ENCODE measurements around the gene HMX2.

The HMX2 gene

DNA sequence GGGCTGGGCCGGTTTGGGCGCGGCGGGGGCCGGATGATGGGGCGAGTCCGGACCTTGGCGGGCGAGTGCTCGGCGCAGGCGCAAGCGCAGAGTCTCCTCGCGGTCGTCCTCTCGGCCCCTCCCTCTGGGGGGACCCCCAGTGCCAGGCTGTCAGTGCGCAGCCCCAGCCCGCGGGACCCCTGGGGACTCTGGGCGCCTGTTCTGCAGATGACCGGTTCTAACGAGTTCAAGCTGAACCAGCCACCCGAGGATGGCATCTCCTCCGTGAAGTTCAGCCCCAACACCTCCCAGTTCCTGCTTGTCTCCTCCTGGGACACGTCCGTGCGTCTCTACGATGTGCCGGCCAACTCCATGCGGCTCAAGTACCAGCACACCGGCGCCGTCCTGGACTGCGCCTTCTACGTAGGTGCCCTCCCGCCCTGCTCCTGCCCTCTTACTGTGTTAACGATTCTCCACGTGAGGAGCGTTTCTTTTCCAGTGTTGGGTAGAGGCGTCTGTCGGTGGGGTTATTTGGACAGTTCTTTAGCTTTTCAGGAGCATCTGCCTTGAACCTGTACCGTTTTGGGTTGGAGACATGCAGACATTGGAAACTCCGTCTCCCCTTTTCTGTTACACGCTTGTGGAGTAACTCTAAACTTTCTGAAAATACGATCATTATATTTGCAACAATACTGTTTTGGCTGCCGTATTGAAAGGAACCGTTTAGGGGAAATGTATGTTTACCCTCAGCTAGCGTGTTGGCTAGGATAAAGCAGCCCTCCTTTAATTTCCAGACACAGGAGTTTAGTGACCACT lies 7.0 kb downstream of the HMX2 start:
- Histone ChIP-seq H3K27ac (peak overlapping the region; percentile 65), H3K4me3 (ENCODE audit: low read depth, low read length) (peak overlapping the region; percentile 87), H3K4me2 (ENCODE audit: low read length) (peak overlapping the region; percentile 39)

GRCh38 chr10:123156078-123156477 lies 8.1 kb downstream of the HMX2 start:
- Histone ChIP-seq H3K79me2 (peaks cover 4% of the 10 kb centered on the region), H3K4me2 (ENCODE audit: low read length) (no peak overlapping the region), H3K36me3 (ENCODE audit: control insufficient read depth, insufficient read depth, low read length) (no peaks in the 10 kb centered on the region), H3K27me3 (ENCODE audit: control insufficient read depth, insufficient read depth, low read length) (peaks cover 5% of the 10 kb centered on the region), H2AFZ (no peak overlapping the region), H3K4me1 (peaks cover 4% of the 10 kb centered on the region), H3K9ac (no peak overlapping the region), H3K9me3 (ENCODE audit: control insufficient read depth, low read length) (no peaks in the 10 kb centered on the region), H3K4me3 (ENCODE audit: low read depth, low read length) (no peak overlapping the region), H3K27ac (no peak overlapping the region)
- TF ChIP-seq, protein P1, sequence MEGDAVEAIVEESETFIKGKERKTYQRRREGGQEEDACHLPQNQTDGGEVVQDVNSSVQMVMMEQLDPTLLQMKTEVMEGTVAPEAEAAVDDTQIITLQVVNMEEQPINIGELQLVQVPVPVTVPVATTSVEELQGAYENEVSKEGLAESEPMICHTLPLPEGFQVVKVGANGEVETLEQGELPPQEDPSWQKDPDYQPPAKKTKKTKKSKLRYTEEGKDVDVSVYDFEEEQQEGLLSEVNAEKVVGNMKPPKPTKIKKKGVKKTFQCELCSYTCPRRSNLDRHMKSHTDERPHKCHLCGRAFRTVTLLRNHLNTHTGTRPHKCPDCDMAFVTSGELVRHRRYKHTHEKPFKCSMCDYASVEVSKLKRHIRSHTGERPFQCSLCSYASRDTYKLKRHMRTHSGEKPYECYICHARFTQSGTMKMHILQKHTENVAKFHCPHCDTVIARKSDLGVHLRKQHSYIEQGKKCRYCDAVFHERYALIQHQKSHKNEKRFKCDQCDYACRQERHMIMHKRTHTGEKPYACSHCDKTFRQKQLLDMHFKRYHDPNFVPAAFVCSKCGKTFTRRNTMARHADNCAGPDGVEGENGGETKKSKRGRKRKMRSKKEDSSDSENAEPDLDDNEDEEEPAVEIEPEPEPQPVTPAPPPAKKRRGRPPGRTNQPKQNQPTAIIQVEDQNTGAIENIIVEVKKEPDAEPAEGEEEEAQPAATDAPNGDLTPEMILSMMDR (IDR thresholded peaks at IDR 0.05), result no peak

More for the DNA sequence above, 7.0 kb downstream of the HMX2 start:
- TF ChIP-seq, protein P1 (IDR thresholded peaks at IDR 0.05), result no peak
- H2AFZ ChIP-seq, result peak overlapping the region; percentile 96
- no peak overlapping the region for H3K9ac ChIP-seq
- no peaks in the 10 kb centered on the region for H3K36me3 ChIP-seq (ENCODE audit: control insufficient read depth, insufficient read depth, low read length)
- no peaks in the 10 kb centered on the region for H3K9me3 ChIP-seq (ENCODE audit: control insufficient read depth, low read length)
- peaks cover 4% of the 10 kb centered on the region for H3K79me2 ChIP-seq
- peaks cover 9% of the 10 kb centered on the region for H3K27me3 ChIP-seq (ENCODE audit: control insufficient read depth, insufficient read depth, low read length)
- peaks cover 4% of the 10 kb centered on the region for H3K4me1 ChIP-seq

- no peaks in the 10 kb centered on the region for H3K36me3 ChIP-seq (ENCODE audit: control insufficient read depth, insufficient read depth, low read length)
These were observed 9.3 kb downstream of the HMX2 start for GRCh38 chr10:123157210-123157609.

GRCh38 chr10:123158682-123159081 lies 10.7 kb downstream of the HMX2 start:
- H3K4me2 ChIP-seq (ENCODE audit: low read length), result no peak overlapping the region
- no peaks in the 10 kb centered on the region for H3K36me3 ChIP-seq (ENCODE audit: control insufficient read depth, insufficient read depth, low read length)
- TF ChIP-seq, protein P1 (IDR thresholded peaks at IDR 0.05), result no peak
- H3K4me1 ChIP-seq, result peaks cover 2% of the 10 kb centered on the region
- no peak overlapping the region for H3K4me3 ChIP-seq (ENCODE audit: low read depth, low read length)
- H3K27me3 ChIP-seq (ENCODE audit: control insufficient read depth, insufficient read depth, low read length), result no peaks in the 10 kb centered on the region
- H2AFZ ChIP-seq, result no peak overlapping the region
- H3K79me2 ChIP-seq, result peaks cover 4% of the 10 kb centered on the region
- no peaks in the 10 kb centered on the region for H3K9me3 ChIP-seq (ENCODE audit: control insufficient read depth, low read length)
- no peak overlapping the region for H3K27ac ChIP-seq
- H3K9ac ChIP-seq, result no peak overlapping the region

More at GRCh38 chr10:123157210-123157609, 9.3 kb downstream of the HMX2 start:
- H2AFZ ChIP-seq, result no peak overlapping the region
- H3K9ac ChIP-seq, result no peak overlapping the region
- H3K4me3 ChIP-seq (ENCODE audit: low read depth, low read length), result no peak overlapping the region
- TF ChIP-seq, protein P1 (IDR thresholded peaks at IDR 0.05), result no peak
- H3K4me2 ChIP-seq (ENCODE audit: low read length), result no peak overlapping the region
- H3K27ac ChIP-seq, result no peak overlapping the region
- peaks cover 4% of the 10 kb centered on the region for H3K4me1 ChIP-seq
- H3K27me3 ChIP-seq (ENCODE audit: control insufficient read depth, insufficient read depth, low read length), result peaks cover 3% of the 10 kb centered on the region
- no peaks in the 10 kb centered on the region for H3K9me3 ChIP-seq (ENCODE audit: control insufficient read depth, low read length)
- peaks cover 4% of the 10 kb centered on the region for H3K79me2 ChIP-seq

All from parathyroid adenoma (tissue), 2 donors.